SU-DHL-6 (cell line): Measurements from ENCODE around the gene CCDC126.

Experiments used
- H2AFZ ChIP-seq: fragments of 200-600 bp; sonication (generic); 2 replicates; pipeline ENCODE4 v1.6.1; 2014; ENCODE audit warnings: low read depth, mild to moderate bottlenecking, moderate library complexity, mixed read lengths, antibody characterized with exemption, low read length; ENCODE audit not compliant: severe bottlenecking
- H3F3A ChIP-seq: fragments of 200-600 bp; shearing (Covaris generic); 2 replicates; pipeline ENCODE4 v1.6.0; 2016; ENCODE audit warnings: antibody characterized with exemption, mild to moderate bottlenecking; ENCODE audit not compliant: insufficient read depth
- H3K27ac ChIP-seq: fragments of 200-600 bp; sonication (generic); 2 replicates; pipeline ENCODE4 v1.5.1; 2016; ENCODE audit warnings: low read depth, mild to moderate bottlenecking, low read length, moderate library complexity, mixed read lengths
- H3K27me3 ChIP-seq: fragments of 200-600 bp; sonication (generic), shearing (Covaris generic); 2 replicates; pipeline ENCODE4 v1.6.0; 2014; ENCODE audit warnings: mild to moderate bottlenecking, low read length
- H3K36me3 ChIP-seq: fragments of 200-600 bp; sonication (generic); 2 replicates; pipeline ENCODE4 v1.6.1; 2014; ENCODE audit warnings: mild to moderate bottlenecking, low read length, mixed read lengths
- H3K4me2 ChIP-seq: fragments of 300-600, 200-600 bp; shearing (Covaris generic), sonication (generic); 2 replicates; pipeline ENCODE4 v1.6.0; 2014; ENCODE audit warnings: low read length, low read depth, mild to moderate bottlenecking; ENCODE audit not compliant: poor library complexity, severe bottlenecking
- H3K4me3 ChIP-seq: fragments of 200-600 bp; sonication (generic); 2 replicates; pipeline ENCODE4 v1.5.1; 2014; ENCODE audit warnings: antibody characterized with exemption, low read length, mild to moderate bottlenecking, mixed read lengths; ENCODE audit not compliant: insufficient read depth, poor library complexity, severe bottlenecking
- H3K79me2 ChIP-seq: fragments of 200-600 bp; sonication (generic); 2 replicates; pipeline ENCODE4 v1.6.1; 2014; ENCODE audit warnings: mild to moderate bottlenecking, low read length, moderate library complexity; ENCODE audit not compliant: insufficient read depth
- H3K9ac ChIP-seq: fragments of 200-600 bp; sonication (generic); 2 replicates; pipeline ENCODE4 v1.7.0; 2014; ENCODE audit warnings: mild to moderate bottlenecking, low read length
- H3K9me2 ChIP-seq: fragments of 200-600 bp; sonication (generic); replicated peaks from 2 replicates; pipeline ENCODE4 v1.6.1; 2014; ENCODE audit warnings: low read length; ENCODE audit not compliant: insufficient read depth
- H3K9me3 ChIP-seq: fragments of 200-600 bp; sonication (generic); 2 replicates; pipeline ENCODE4 v1.6.1; 2014; ENCODE audit warnings: low read length, mixed read lengths; ENCODE audit not compliant: insufficient read depth
- H4K20me1 ChIP-seq: fragments of 200-600 bp; sonication (generic); 2 replicates; pipeline ENCODE4 v1.6.1; 2014; ENCODE audit warnings: low read depth, mild to moderate bottlenecking, antibody characterized with exemption, low read length, moderate library complexity, mixed read lengths
- CTCF ChIP-seq: fragments of 200-600 bp; sonication (generic); IDR thresholded peaks from one replicate; pipeline ENCODE4 v1.5.1; 2017; ENCODE audit warnings: antibody characterized with exemption, mild to moderate bottlenecking, low read length, moderate library complexity; ENCODE audit not compliant: insufficient read depth, poor library complexity, severe bottlenecking
- EZH2phosphoT487 ChIP-seq: fragments of 200-600 bp; sonication (generic), shearing (Covaris generic); conservative IDR thresholded peaks from 2 replicates; pipeline ENCODE4 v1.6.1; 2018; ENCODE audit warnings: mild to moderate bottlenecking, antibody characterized with exemption, low read length, moderate library complexity, mixed read lengths

The CCDC126 gene

GRCh38 chr7:23691320-23691719 is 94.1 kb downstream of the CCDC126 start:
- H3K4me3 ChIP-seq, result no peak overlapping the region
- H3K4me2 ChIP-seq, result no peak overlapping the region
- H3K27ac ChIP-seq, result no peak overlapping the region
- H3K9ac ChIP-seq, result no peak overlapping the region
- H3K9me3 ChIP-seq, result no peaks in the 10 kb centered on the region
- TF ChIP-seq CTCF, result no peak
- no peaks in the 10 kb centered on the region for H3K27me3 ChIP-seq
- no peak overlapping the region for H2AFZ ChIP-seq
- 0 out of 2 replicates have a peak, but pooled peaks cover 5% of the 10 kb centered on the region for H3K36me3 ChIP-seq
- no peaks in the 10 kb centered on the region for H3K9me2 ChIP-seq
- no peaks in the 10 kb centered on the region for H3F3A ChIP-seq
- H3K79me2 ChIP-seq, result no peaks in the 10 kb centered on the region
- H4K20me1 ChIP-seq, result no peaks in the 10 kb centered on the region

GRCh38 chr7:23693224-23693623 is 96.0 kb downstream of the CCDC126 start:
- no peaks in the 10 kb centered on the region for H3K9me2 ChIP-seq
- no peak overlapping the region for H2AFZ ChIP-seq
- H3F3A ChIP-seq, result no peaks in the 10 kb centered on the region
- no peaks in the 10 kb centered on the region for H3K9me3 ChIP-seq
- no peak overlapping the region for H3K4me3 ChIP-seq
- no peak overlapping the region for H3K9ac ChIP-seq
- no peak overlapping the region for H3K4me2 ChIP-seq
- H3K79me2 ChIP-seq, result no peaks in the 10 kb centered on the region
- no peaks in the 10 kb centered on the region for H4K20me1 ChIP-seq
- 0 out of 2 replicates have a peak, but pooled peaks cover 5% of the 10 kb centered on the region for H3K36me3 ChIP-seq
- TF ChIP-seq CTCF (no peak), EZH2phosphoT487 (no peak)
- H3K27me3 ChIP-seq, result no peaks in the 10 kb centered on the region
- H3K27ac ChIP-seq, result no peak overlapping the region
